GM19324 (cell line): ENCODE results near the gene PRDM16.

Source experiments
- ATAC-seq: cut with Tn5 transposase; IDR thresholded peaks from one replicate; pipeline ENCODE4 v1.9.1; 2021; ENCODE audit warnings: mild to moderate bottlenecking, moderate library complexity; ENCODE audit not compliant: unreplicated experiment, low FRiP score

Gene PRDM16

DNA sequence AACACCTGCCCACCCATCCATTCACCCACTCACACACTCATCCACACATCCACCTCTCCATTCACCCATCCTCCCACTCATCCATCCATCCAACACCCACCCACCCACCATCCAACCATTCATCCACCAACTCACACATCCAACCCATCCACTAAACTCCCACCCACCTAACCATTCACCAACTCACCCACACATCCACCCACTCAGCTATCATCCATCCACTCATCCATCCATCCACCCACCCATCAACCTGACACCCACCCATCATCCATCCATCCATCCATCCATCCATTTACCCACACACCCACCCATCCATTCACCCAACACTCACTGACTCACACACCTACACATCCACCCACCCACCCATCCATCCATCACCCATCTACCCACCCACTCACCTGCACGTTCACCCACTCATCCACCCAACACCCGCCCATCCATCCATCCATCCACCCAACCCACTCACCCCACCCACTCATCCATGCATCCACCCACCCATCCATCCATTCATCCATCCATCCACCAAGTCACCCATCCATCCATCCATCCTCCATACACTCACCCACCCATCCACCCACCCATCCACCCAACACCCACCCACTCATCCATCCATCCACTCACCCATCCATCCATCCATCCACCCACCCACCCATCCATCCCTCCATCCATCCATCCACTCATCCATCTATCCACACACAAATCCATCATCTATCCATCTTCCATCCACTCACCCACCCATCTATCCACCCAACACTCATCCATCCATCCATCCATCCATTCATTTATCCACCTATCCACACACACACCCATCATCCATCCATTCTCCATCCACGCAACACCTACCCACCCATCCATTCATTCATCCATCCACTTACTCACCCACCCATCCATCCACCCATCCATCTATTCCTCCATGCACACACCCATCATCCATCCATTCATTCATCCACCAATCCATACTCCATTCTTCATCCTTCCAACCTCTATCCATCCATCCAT, 17.4 kb upstream of the PRDM16 start:
- no peak for ATAC-seq

DNA sequence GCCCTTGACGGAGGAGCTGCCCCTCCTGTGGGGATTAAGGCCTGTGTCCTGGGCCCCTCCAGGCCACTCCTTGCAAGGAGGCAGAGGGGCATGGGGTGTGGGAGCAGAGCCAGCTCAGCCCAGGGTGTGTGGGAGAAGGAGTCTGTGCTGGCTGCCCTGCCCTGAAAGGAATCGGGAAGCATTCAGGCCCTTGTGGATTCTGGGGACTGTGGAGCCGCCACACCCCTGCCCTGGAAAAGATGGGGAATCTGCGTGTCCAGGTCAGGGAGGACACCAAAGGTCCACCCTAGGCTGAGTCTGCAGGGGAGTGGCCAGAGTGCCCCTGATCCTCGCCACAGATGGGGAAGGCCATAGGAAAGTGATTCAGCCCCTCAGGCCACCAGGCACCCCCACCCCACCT, 16.5 kb upstream of the PRDM16 start:
- ATAC-seq, result no peak

DNA sequence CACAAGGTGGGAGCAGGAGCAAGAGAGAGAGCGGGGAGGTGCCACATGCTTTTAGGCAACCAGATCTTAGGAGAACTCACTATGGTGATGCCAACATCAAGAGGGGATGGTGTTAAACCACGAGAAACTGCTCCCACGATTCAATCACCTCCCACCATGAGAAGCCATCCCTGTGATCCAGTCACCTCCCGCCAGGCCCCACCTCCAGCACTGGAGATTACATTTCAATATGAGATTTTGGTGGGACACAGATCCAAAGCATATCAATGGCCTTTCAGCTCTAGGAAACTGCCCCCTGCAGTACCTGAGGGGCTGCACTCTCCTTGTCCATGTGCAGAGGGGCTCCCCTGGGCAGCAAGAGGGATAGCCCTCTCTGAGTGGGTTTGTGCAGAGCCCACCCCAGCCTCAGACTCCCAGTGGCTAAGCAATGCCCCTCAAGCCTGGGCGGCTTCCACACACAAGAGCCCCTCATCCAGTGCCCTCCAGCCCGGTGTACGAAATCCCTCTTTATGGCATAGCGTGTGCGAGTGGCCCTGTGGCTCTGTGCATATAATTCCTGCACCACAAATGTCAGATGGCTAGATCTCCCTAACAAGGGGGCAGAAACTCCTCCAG, 15.5 kb upstream of the PRDM16 start:
- ATAC-seq, result no peak

DNA sequence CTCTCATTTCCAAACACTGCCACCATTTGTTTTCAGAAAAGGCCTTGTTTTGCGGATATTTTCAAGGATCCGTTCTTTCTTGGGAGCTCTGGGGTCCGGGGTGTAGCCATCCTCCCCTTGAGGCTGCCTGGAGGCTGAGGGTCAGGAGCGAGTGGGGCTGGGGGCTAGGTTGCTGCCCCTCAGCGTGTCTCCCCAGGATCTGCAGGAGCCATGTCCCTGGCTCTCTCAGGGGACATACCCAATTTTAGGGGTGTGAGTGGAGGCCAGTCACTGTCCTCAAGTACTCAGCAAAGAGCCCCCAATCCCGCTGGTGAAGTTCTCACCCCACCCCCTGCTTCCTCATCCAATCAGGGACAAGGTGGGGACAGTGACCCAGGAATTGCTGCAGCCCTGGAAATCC, 15.0 kb upstream of the PRDM16 start:
- ATAC-seq, result no peak

DNA sequence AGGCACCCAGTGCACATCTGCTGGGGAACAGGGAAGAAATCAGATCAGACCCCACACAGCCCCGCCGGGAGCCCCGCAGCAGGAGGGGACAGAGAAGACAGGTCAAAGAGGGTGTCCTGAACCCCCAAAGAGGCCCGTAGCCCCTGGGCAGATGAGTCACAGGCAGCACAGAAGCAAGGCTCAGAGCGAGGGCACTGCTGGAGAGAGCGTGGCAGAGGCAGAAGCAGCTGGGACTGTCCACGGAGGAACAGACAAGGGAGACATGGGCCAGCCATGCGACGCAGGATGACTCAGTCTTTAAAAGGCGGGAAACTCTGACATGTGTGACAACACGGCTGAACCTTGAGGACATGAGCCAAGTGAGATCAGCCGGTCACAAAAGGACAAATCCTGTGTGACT, 14.5 kb upstream of the PRDM16 start:
- ATAC-seq, result no peak

DNA sequence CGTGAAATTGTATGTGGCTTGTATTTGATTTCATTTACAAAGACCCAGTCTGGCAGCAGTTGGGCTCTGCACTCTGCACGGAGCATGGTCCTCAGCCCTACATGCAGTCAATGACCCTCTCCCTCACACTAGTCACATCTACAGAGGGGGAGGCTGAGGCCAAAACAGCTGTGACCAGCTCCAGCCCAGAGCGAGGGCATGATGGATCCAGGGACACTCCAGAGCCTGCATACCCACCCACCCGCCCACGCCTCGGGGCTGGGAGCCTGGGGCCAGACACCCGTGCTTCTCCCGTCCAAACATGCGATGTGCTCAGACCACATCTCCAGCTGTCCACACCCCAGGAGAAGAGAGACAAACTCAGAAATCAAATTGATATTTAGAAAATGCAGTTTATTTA, 14.0 kb upstream of the PRDM16 start:
- ATAC-seq, result no peak

DNA sequence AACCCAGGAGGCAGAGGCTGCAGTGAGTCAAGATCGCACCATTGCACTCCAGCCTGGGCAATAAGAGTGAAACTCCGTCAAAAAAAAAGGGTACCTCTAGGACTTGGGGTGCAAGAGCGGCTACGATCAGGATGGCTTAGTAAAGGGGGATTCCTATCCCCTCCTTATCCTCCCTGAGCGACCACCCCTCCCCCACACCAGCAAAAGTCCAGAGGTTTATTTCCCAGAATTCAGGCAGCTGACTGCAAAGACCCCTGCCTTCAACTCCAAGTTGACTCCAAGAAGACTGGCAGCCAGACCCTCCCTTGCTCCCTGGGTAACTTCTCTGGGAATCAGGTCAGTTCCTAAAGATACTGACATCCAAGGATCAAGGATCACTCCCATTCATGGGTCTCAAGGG, 12.4 kb upstream of the PRDM16 start:
- ATAC-seq, result no peak

DNA sequence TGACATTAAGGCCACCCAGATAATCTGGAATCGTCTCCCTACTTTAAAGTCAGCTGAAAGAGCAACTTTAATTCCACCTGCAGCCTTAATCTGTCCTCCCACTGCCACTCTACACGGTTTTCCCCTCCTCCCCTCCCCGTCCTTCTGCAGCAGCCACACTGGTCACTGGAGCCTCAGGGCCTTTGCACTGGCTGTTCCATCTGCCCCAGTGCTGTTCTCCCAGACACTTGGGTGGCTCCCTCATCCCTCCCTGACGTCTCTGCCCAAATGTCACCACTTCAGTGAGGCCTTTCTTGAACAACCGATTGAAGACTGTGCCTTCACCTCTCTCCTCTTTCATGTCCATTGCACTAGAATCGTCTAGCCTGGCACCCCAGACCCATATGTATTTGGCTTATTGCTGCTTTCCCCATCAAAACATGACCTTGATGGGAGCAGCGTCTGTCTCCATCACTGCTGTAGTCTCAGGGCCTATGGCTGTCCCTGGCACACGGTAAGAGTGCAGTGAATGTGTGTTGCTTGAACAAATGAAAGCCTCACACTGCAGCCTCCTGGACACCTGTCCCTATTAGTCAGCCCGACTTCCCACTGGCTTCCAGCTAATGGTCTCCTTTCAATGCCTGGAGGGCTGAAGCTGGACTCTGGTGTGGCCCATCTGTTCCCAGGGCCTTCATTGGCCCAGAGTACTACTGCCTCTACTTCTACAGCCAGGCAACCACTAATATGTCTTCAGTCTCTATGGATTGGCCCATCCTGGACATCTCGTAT, 10.6 kb upstream of the PRDM16 start:
- no peak for ATAC-seq

DNA sequence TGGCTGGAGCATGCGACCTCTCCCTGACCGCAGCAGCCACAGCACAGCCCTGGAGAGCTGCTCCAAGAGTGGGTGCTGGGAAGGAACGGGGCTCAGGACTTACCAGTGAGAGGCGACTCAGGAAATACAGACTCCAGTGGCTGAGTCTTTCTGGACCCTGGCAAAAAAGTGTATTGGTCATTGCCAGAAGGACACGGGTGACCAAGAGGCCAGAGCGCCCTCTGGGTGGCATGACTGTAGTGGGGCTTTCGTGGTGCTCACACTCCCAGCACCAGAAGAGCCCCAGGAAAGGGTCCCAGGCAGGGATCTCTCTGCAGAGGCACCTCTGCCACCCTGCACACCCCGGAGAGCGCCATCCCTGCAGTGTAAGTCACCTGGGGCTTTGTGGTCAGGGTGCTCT, 8.9 kb upstream of the PRDM16 start:
- no peak for ATAC-seq

DNA sequence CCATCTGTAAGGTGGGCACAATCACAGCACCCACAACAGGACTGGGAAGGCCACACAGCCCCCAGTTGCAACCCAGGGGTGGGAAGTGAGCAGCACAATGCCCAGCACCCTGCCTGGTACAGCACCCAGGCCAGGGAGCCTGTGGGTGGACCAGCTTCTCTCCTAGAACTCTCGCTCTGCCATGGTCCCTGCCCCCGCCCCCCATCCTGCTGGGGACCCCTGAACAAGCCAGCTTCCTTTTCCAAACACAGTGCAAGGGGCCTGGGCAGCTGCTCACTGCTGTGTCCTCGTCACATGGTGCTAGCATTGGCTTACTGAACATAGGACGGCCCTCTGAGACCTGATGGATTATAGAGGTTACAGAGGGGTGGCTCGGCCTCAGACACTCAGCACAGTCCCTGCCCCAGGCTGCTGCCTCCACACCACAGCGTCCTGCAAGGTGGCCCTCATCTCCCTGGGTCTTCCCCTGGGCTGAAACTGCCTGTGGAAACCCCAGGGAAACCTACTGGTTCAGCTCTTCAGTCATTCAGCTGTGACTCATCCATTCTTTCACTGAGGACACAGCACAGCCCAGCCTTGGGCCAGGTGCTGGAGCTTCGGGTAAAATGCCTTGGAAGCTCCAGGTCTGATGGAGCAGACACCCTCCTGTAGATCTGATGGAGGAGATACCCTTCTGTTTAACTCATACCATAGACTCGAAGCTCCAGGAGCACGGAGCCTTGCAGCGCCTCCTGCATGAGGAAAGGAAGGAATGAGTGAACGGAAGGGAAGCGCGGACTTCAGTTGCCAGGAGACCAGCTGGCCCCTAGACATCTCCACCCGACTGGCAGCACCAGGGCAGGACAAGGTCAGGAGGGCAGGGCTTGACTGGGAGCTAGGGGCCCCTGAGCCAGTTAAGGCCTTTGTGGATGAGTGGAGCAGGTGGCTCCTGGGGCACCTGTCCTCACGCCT, 8.1 kb upstream of the PRDM16 start:
- ATAC-seq, result no peak

DNA sequence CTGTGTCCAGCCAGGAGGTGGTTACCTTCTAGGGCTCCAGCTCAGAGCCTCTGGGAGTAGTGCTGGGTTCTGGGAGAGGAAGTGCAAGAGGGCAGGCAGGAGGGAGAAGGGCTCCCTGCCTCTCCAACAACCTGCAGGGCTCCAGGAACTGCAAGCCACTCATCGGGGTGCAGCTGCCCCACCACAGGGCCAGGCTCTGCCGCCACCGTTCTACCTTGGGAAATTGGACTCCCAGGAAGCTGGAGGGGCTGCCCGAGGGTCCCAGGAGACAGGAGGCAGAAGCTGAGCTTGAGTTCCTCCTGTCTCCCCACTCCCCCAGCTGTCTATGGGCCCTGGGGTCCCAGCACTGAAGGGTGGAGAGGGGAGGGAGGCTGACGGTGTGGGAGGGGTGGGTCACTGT, 7.4 kb upstream of the PRDM16 start:
- no peak for ATAC-seq

DNA sequence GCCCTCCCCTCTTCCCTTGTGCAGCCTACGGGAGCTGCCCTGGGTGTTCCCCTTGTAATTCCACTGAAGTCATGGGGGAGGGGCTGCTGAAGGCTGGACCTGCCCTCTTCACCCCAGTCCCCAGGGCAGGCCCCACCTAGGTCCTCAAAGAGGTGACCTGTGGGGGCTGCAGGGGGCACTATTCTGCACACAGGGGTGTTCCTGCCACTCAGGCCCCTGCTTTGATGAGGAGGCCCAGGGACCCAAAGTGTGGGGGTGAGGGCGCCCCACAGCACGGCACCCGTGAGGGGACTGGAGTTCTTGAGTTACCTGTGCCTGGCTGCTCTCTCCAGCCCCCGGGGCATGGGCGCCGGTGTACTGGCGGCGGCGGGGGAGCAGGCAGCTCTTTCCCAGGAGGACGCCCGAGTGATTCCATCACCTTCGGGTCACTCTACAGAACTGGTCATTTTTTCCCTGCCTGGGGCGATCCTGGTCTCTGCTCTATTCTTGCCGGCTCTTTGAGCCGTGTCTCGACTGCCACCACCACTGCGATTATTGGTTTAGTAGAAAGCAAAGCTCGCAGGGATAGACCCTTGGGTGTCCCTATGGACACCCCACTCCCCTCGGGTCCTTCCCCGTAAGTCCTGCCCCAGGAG, 6.9 kb upstream of the PRDM16 start:
- ATAC-seq, result no peak

DNA sequence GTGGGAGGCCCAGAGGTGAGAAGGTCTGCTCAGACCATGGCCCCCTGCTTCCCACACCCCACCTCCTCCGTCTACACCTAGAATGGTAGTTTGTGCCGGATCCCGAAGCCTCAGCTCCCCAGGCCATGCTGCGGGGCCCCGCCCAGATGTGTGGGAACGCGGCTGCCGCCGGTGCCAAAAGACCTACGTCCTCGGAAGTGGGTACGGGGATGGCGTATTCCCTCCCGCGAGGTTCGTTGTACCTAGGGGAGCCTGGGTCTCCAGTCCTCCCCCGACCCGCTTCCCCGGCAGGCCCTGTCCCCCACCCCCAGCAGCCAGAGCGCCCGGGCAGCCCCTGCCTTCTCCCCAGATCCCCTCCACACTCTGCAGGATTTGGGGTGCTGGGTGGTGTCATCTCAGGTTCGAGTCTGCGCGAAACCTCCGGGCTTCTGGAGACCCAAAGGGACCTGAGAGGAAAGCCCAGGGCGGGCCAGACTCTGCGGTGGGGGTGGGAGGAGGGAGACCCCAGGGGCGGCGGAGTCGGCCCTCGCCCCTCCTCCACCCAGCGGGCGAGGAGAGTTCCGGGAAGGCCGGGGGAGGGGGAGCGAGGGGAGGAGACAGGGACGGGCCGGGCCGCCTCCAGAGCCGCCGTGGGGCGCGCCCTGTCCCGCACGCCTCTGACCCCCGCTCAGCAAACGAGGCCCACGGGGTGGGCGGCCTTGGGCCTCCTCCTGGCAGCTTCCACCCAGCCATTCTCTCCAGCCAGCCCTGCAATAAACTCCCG, 6.2 kb upstream of the PRDM16 start:
- no peak for ATAC-seq

DNA sequence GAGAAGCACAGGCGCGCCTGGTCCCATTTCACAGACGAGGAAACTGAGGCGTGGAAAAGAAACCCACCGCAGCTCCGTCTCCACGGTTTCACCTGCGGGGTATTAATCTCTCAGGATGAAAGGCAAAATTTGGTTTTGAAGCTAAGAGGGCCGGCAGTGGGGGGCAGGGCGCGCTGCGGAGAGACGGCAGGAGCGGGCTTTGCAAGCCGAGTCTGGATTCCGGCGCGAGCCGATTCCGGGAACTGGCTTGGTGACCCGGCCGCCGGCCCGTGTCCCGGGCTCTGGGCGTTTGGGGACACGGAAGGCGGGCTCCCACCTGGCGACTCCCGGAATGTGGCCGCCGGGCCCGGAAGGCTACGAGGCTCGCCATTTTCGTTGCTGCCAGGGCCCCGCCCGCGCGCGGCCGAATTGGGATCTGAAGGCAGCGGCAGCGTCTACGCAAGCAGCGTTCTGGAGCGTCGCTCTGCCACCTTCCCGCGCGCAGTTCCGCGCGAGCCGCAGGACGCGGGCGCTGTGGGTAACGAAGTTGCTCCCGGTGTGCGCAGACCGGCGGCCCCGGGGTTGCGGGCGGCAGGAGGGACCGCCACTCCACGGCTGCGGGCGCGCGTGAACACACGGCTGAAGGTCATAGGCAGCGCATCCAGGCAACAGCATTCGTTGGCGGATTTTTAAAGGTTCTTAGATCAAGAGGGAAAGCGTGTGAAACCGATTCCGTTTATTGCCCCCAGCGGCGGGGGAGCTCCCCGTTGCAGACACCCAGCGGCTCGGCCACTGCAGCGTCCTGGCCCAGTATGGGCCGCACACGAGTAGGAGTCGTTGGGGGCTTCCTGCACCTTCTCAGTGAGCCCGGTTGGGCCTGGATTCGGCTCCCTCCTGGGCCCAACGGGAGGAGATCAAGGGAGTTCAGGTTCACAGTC, 5.4 kb upstream of the PRDM16 start:
- ATAC-seq, result no peak

DNA sequence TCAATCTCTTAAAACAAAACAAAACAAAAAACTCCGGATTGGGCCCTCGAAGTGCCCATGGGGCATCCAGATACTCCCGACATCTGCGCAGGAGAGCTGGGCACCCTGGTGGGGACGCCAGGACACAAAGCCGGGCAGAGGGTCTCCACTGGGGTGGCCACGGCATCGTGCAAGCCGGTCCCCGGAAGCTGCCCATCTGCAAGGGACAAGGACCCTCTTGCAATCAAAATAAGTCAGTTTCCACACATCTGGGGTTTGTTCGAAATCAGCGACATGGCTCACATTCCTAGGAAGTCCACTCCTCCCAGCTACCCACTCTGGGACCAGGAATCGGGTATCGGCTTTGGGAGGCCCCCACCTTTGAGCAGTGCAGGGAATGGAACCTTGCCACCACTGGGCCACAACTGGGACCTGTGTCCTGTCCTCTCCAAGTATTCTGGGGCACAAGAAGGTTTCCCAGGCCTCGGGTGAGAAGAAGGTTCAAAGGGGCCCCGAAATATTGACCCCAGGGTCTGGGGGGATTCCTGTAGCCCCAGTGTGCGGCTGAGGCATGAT, 4.6 kb upstream of the PRDM16 start:
- no peak for ATAC-seq

DNA sequence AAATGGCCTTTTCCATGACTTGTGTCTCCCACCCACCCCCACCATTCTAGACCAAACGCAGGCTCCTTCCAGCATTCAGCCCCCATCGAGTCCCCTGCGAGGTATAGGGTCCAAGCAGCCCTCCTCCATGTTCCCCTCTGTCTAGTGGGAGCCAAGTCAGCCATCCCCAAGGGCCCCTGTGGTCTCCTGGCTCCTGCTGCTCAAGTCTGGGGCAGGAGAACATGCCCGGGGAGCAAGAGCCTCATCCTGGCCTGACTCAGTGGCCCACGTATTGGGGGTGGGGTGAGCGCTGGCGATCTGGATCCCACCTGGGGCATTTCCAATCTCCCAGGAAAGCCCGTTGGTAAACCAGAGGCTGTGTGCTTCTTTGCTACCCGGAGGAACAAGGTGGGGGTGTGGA, 4.1 kb upstream of the PRDM16 start:
- no peak for ATAC-seq

DNA sequence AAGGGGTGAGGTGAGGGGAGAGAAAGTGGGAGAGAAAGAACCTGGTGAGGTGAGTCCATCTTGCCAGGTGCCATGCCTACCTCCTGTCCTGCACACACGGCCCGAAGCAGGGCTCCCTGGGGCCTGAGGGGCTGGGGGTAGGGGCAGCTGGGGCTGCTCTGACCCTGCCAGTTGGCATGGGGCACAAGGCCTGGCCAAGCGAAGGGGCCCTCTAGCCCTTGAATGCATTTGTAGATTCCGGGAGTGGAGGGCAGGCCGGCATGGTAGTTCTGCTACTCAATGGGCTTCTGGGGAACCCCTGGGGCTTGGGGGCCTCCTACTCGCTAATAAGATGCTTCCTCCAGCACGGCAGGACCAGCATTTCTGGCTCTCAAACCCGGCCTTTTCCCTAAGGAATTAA, 3.6 kb upstream of the PRDM16 start:
- no peak for ATAC-seq

DNA sequence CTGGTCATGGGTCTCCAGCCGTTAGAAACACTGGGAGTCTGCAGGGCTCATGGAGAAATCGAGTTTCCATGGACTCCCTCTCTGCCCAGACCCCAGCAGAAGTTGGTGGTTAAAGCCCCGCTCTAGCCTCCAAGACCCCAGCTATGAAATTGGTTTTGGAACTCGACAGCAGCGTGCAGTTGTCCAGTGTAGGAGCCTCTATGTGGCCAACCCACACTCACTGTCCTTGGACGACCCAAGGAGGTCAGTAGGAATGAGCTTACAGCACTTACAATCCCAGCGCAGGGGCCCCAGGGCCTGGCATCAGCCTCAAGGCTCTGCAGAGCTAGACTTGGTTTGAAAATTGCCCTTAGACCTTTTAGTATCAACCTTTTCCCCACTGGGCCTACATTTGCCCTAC, 3.2 kb upstream of the PRDM16 start:
- no peak for ATAC-seq
